GM12878 (cell line): ENCODE measurements around the gene TENT4B.

Experiments used
- CREB1 ChIP-seq: IDR thresholded peaks from 2 replicates; pipeline ENCODE4 v1.6.1; 2012; ENCODE audit warnings: low read depth, mild to moderate bottlenecking, inconsistent platforms
- JUNB ChIP-seq: IDR thresholded peaks from 2 replicates; pipeline ENCODE4 v1.6.1; 2016; ENCODE audit warnings: antibody characterized with exemption, mild to moderate bottlenecking
- MYC ChIP-seq: IDR thresholded peaks from 2 replicates; pipeline ENCODE4 v1.6.1; 2011; ENCODE audit warnings: mild to moderate bottlenecking, low read length, moderate library complexity, inconsistent platforms; ENCODE audit not compliant: insufficient read depth, insufficient replicate concordance, insufficient read length, severe bottlenecking
- POLR2A ChIP-seq: IDR thresholded peaks from 2 replicates; pipeline ENCODE4 v1.6.1; 2011; ENCODE audit warnings: low read depth, mild to moderate bottlenecking, low read length
- RAD51 ChIP-seq: fragments of 450-650 bp; IDR thresholded peaks from 2 replicates; pipeline ENCODE4 v1.6.1; 2016; ENCODE audit warnings: moderate library complexity, mild to moderate bottlenecking, inconsistent platforms
- RELA ChIP-seq: fragments of 450-650 bp; IDR thresholded peaks from 2 replicates; pipeline ENCODE4 v1.8.0; 2014; ENCODE audit warnings: borderline replicate concordance; ENCODE audit not compliant: partially characterized antibody
- TBL1XR1 ChIP-seq: IDR thresholded peaks from 2 replicates; pipeline ENCODE4 v1.6.1; 2012; ENCODE audit warnings: low read depth, low read length, improper control_type of control experiment
- YY1 ChIP-seq: IDR thresholded peaks from 2 replicates; pipeline ENCODE4 v1.6.1; 2011; ENCODE audit warnings: low read depth, mild to moderate bottlenecking, low read length
- TF ChIP-seq, protein P1 (sequence below): IDR thresholded peaks from 2 replicates; pipeline ENCODE4 v1.6.1; 2011; ENCODE audit warnings: borderline replicate concordance, low read depth, mild to moderate bottlenecking, moderate library complexity, low read length; ENCODE audit not compliant: insufficient read depth, poor library complexity, severe bottlenecking

DNA sequence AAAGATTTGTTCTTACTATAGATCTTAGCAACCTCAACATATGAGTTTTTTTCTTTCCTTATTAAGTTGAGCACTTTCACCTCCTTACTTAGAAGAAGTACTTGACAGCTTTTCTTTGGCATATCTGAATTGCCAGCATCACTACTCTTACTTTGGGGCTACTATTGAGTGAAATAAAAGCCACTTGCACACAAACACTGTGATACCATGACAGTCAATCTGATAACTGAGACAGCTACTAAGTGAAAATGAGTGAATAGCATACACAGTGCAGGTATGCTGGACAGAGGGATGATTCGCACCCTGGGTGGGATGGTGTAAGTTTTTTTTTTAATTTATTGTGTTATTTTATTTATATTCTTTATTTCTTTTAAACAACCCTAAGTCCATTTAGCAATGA, 13.5 kb upstream of the TENT4B start:
- TF ChIP-seq RELA (no peak), CREB1 (no peak), YY1 (no peak), POLR2A (no peak), JUNB (no peak), RAD51 (no peak), TBL1XR1 (no peak), MYC (no peak)
- TF ChIP-seq, protein P1, sequence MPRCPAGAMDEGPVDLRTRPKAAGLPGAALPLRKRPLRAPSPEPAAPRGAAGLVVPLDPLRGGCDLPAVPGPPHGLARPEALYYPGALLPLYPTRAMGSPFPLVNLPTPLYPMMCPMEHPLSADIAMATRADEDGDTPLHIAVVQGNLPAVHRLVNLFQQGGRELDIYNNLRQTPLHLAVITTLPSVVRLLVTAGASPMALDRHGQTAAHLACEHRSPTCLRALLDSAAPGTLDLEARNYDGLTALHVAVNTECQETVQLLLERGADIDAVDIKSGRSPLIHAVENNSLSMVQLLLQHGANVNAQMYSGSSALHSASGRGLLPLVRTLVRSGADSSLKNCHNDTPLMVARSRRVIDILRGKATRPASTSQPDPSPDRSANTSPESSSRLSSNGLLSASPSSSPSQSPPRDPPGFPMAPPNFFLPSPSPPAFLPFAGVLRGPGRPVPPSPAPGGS, result no peak
